ENCODE measurements around the gene PDSS2. TPM values are rescaled to one million over a fixed set of nuclear protein-coding genes. Genes with fewer than 3 reads are reported as not detected.
"Not testable (repeated sequence)": the region's sequence is repeated elsewhere in the genome, so short reads cannot be mapped to it uniquely, and the experiment has no call there.

PDSS2 gene
- total RNA-seq, 1 donor from 2014 or later = 16.2 TPM

DNA sequence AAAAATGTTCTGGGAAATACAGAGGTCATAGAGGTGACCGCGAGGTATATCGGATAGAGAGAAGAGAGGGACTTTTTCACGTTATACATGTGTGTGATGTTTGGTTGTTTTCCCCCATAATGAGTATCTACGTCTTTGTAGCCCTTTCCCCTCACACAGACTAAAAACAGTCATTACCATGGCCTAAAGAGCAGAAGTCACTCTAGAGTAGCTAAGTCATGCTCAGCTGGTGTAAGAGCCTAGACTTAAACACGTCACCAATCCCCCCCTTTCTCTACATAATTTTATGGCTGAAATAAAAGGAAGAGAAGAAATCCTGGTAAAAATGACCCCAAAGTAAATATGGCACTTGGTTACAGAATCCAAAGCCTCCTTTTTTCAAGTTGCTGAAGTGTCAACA lies 338.1 kb downstream of the PDSS2 start:
- Histone ChIP-seq H3K36me3 (no peaks in the 10 kb centered on the region), H3K4me3 (no peak overlapping the region), H3K9me3 (no peaks in the 10 kb centered on the region), H3K4me1 (peaks cover 7% of the 10 kb centered on the region), H3K27me3 (peaks cover 6% of the 10 kb centered on the region), H3K27ac (no peak overlapping the region)
- DNase-seq (no peak), ATAC-seq (no peak)
- intact Hi-C loops (cut with DNase I) = no loop called here
- TF ChIP-seq, protein P1, sequence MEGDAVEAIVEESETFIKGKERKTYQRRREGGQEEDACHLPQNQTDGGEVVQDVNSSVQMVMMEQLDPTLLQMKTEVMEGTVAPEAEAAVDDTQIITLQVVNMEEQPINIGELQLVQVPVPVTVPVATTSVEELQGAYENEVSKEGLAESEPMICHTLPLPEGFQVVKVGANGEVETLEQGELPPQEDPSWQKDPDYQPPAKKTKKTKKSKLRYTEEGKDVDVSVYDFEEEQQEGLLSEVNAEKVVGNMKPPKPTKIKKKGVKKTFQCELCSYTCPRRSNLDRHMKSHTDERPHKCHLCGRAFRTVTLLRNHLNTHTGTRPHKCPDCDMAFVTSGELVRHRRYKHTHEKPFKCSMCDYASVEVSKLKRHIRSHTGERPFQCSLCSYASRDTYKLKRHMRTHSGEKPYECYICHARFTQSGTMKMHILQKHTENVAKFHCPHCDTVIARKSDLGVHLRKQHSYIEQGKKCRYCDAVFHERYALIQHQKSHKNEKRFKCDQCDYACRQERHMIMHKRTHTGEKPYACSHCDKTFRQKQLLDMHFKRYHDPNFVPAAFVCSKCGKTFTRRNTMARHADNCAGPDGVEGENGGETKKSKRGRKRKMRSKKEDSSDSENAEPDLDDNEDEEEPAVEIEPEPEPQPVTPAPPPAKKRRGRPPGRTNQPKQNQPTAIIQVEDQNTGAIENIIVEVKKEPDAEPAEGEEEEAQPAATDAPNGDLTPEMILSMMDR (IDR thresholded peaks at IDR 0.05) = no peak

- intact Hi-C loops (cut with DNase I) = no loop called here
- TF ChIP-seq, protein P1 (IDR thresholded peaks at IDR 0.05) = no peak
- peaks cover 13% of the 10 kb centered on the region for H3K4me1 ChIP-seq
- H3K27me3 ChIP-seq = peaks cover 6% of the 10 kb centered on the region
- no peak overlapping the region for H3K27ac ChIP-seq
- H3K36me3 ChIP-seq = no peaks in the 10 kb centered on the region
- no peaks in the 10 kb centered on the region for H3K9me3 ChIP-seq
- DNase-seq (no peak), ATAC-seq (no peak)
- no peak overlapping the region for H3K4me3 ChIP-seq
Observed at GRCh38 chr6:107120404-107120803, 339.0 kb downstream of the PDSS2 start.

GRCh38 chr6:107118976-107119375 lies 340.4 kb downstream of the PDSS2 start:
- H3K27ac ChIP-seq = no peak overlapping the region
- intact Hi-C loops (cut with DNase I) = no loop called here
- peaks cover 6% of the 10 kb centered on the region for H3K27me3 ChIP-seq
- ATAC-seq (no peak), DNase-seq (no peak)
- TF ChIP-seq, protein P1 (IDR thresholded peaks at IDR 0.05) = no peak
- no peak overlapping the region for H3K4me3 ChIP-seq
- no peaks in the 10 kb centered on the region for H3K36me3 ChIP-seq
- no peaks in the 10 kb centered on the region for H3K9me3 ChIP-seq
- peaks cover 13% of the 10 kb centered on the region for H3K4me1 ChIP-seq

DNA sequence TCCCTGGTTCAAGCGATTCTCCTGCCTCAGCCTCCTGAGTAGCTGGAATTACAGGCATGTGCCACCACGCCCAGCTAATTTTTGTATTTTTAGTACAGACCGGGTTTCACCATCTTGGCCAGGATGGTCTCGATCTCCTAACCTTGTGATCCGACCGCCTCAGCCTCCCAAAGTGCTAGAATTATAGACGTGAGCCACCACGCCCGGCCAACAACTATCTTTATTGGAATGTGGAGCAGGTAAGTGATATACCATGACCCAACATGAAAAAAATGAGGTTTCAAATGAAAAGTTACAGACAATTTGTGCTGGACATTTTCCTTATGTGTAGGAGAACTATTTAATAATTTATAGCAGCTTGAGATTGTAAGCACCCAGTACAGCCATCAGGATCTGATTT lies 340.8 kb downstream of the PDSS2 start:
- H3K4me1 ChIP-seq = peaks cover 18% of the 10 kb centered on the region
- H3K27me3 ChIP-seq; intact Hi-C loops (cut with DNase I); H3K4me3 ChIP-seq; H3K9me3 ChIP-seq; ATAC-seq; DNase-seq; H3K27ac ChIP-seq; H3K36me3 ChIP-seq: not testable (repeated sequence)

- no peak for ATAC-seq
- intact Hi-C loops (cut with DNase I) = no loop called here
- no peak overlapping the region for H3K27ac ChIP-seq
- TF ChIP-seq, protein P1 (IDR thresholded peaks at IDR 0.05) = no peak
- DNase-seq = no peak
- H3K4me3 ChIP-seq = peak overlapping the region; percentile 70
- peaks cover 6% of the 10 kb centered on the region for H3K27me3 ChIP-seq
- no peaks in the 10 kb centered on the region for H3K9me3 ChIP-seq
- H3K36me3 ChIP-seq = no peaks in the 10 kb centered on the region
- peaks cover 18% of the 10 kb centered on the region for H3K4me1 ChIP-seq
Observed at GRCh38 chr6:107116931-107117330, 342.4 kb downstream of the PDSS2 start.

DNA sequence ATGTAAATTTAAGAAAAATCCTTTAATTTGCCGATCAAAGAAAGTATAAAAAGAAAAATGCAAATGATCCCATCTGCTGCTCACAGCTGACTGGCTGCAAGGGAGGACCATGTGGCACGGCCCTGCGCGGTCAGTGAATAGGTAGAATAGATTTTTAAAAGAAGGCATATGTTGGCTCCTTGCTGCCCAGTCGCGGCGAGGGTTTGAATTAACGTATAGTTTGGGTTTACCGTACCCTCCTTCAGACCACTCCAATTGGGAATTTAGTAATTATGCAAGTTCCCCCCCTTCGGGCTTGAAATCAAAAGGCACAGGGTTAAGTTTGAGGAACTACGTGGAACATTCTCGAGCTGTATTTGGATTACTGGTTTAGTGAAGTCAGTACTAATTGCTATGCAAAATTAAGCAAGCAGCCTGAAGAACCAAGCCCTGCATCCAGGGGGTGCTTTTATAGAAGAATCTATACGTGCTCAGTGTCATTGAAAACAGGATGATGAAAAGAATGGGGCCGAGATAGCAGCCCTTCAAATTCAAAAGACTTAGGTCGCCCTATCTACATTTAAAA lies 343.0 kb downstream of the PDSS2 start:
- ATAC-seq (peak; percentile 13), DNase-seq (peak; percentile 72)
- Histone ChIP-seq H3K4me1 (peaks cover 18% of the 10 kb centered on the region), H3K27ac (no peak overlapping the region), H3K27me3 (peaks cover 6% of the 10 kb centered on the region), H3K36me3 (no peaks in the 10 kb centered on the region), H3K4me3 (peak overlapping the region; percentile 70), H3K9me3 (no peaks in the 10 kb centered on the region)
- TF ChIP-seq, protein P1 (IDR thresholded peaks at IDR 0.05) = no peak
- intact Hi-C loops (cut with DNase I) = no loop called here
